H1 (cell line): Measurements from ENCODE around the gene ARHGAP6. TPM values are rescaled to one million over a fixed set of nuclear protein-coding genes. Genes with fewer than 3 reads are reported as not detected.
"Not testable (repeated sequence)": the region's sequence is repeated elsewhere in the genome, so short reads cannot be mapped to it uniquely, and the experiment has no call there.

Experiments used
- CTCF ChIA-PET: fragments of 300-600 bp; sonication (Branson Sonifier 250); formaldehyde crosslinking; loops from one replicate; lab custom pipeline; 2021; ENCODE audit not compliant: partially characterized antibody; lab: Charles Lee
- POLR2A ChIA-PET: fragments of 300-600 bp; sonication (Branson Sonifier 250); formaldehyde crosslinking; loops from one replicate; lab custom pipeline; 2021; ENCODE audit warnings: inconsistent platforms; ENCODE audit not compliant: partially characterized antibody; lab: Charles Lee
- DNase-seq, 2 experiments: peaks; one replicate each; pipeline versions ENCODE4 v3.0.0 to v3.0.0-alpha.2; 2010 to 2022; ENCODE audit warnings: low spot score in 2 of 2, low read depth in 1 of 2, mixed read lengths in 1 of 2
- FAIRE-seq: peaks from 2 replicates; lab custom pipeline; 2011; peaks lifted over from hg19 to GRCh38; lab: Jason Lieb, UNC
- H2AFZ ChIP-seq: 2 replicates; pipeline ENCODE4 v1.8.1; 2012; ENCODE audit warnings: low read length, inconsistent platforms
- H2AK5ac ChIP-seq: 2 replicates; pipeline ENCODE4 v1.6.1; 2013; ENCODE audit warnings: low read depth, low read length
- H2BK120ac ChIP-seq: replicated peaks from 2 replicates; pipeline ENCODE3; 2013; ENCODE audit warnings: low read depth, low read length, inconsistent platforms
- H2BK12ac ChIP-seq: 2 replicates; pipeline ENCODE4 v1.6.1; 2013; ENCODE audit warnings: low read depth, low read length
- H2BK15ac ChIP-seq: 2 replicates; pipeline ENCODE4 v1.6.1; 2013; ENCODE audit warnings: low read length
- H2BK20ac ChIP-seq: 2 replicates; pipeline ENCODE4 v1.6.1; 2013; ENCODE audit warnings: low read length
- H2BK5ac ChIP-seq: 2 replicates; pipeline ENCODE4 v1.6.1; 2013; ENCODE audit warnings: low read depth, low read length
- H3K14ac ChIP-seq: 2 replicates; pipeline ENCODE4 v1.6.1; 2013; ENCODE audit warnings: inconsistent platforms; ENCODE audit not compliant: insufficient read length
- H3K18ac ChIP-seq: 2 replicates; pipeline ENCODE4 v1.6.1; 2013; ENCODE audit warnings: low read length; ENCODE audit errors: extremely low read depth
- H3K23ac ChIP-seq: 2 replicates; pipeline ENCODE4 v1.6.1; 2013; ENCODE audit warnings: inconsistent platforms; ENCODE audit not compliant: insufficient read length
- H3K23me2 ChIP-seq: 2 replicates; pipeline ENCODE4 v1.6.1; 2013; ENCODE audit warnings: low read depth, low read length
- H3K27ac ChIP-seq: 2 replicates; pipeline ENCODE4 v1.6.1; 2011; ENCODE audit warnings: low read depth, low read length, inconsistent platforms
- H3K27me3 ChIP-seq, 4 experiments: replicated peaks in 1 of 4; 1 replicate in 1 of 4; 2 replicates in 3 of 4; pipeline versions ENCODE4 v1.6.1 to v1.8.1; 2011 to 2013; ENCODE audit warnings: low read length in 3 of 4, mild to moderate bottlenecking in 3 of 4, inconsistent platforms in 2 of 4, mixed read lengths in 2 of 4, moderate library complexity in 1 of 4; ENCODE audit not compliant: control insufficient read depth in 3 of 4, insufficient read depth in 3 of 4; ENCODE audit errors: extremely low read depth in 1 of 4
- H3K36me3 ChIP-seq, 4 experiments: 2 replicates each; pipeline versions ENCODE4 v1.6.1 to v1.8.1; 2011 to 2013; ENCODE audit warnings: mild to moderate bottlenecking in 4 of 4, low read length in 3 of 4, moderate library complexity in 2 of 4, control low read depth in 1 of 4, inconsistent platforms in 1 of 4; ENCODE audit not compliant: insufficient read depth in 4 of 4, control insufficient read depth in 2 of 4
- H3K4ac ChIP-seq: replicated peaks from 2 replicates; pipeline ENCODE3; 2013; ENCODE audit warnings: low read length, low read depth, mixed read lengths, inconsistent platforms; ENCODE audit not compliant: insufficient read length
- H3K4me1 ChIP-seq, 4 experiments: replicated peaks in 1 of 4; 1 replicate in 1 of 4; 2 replicates in 3 of 4; pipeline versions ENCODE4 v1.6.1 to v1.8.1; 2011 to 2013; ENCODE audit warnings: low read length in 3 of 4, inconsistent platforms in 2 of 4, mixed read lengths in 1 of 4; ENCODE audit not compliant: insufficient read depth in 4 of 4, control insufficient read depth in 3 of 4
- H3K4me2 ChIP-seq, 2 experiments: 2 replicates each; pipeline versions ENCODE4 v1.6.1 to v1.8.1; 2011 to 2013; ENCODE audit warnings: low read depth in 2 of 2, low read length in 2 of 2, control low read depth in 1 of 2, inconsistent platforms in 1 of 2, mild to moderate bottlenecking in 1 of 2; ENCODE audit not compliant: insufficient read depth in 1 of 2
- H3K4me3 ChIP-seq, 4 experiments: fragments of 200-600, 300-600 bp in 1 of 4; sonication (generic), shearing (Covaris generic), sonication (Bioruptor Twin) in 1 of 4; 2 replicates each; pipeline versions ENCODE4 v1.5.1 to v1.8.1; 2011 to 2016; ENCODE audit warnings: low read length in 4 of 4, low read depth in 3 of 4, control low read depth in 2 of 4, inconsistent platforms in 2 of 4, mild to moderate bottlenecking in 2 of 4, mixed read lengths in 1 of 4, moderate library complexity in 1 of 4; ENCODE audit not compliant: insufficient read depth in 2 of 4; ENCODE audit errors: extremely low read depth in 1 of 4
- H3K56ac ChIP-seq: replicated peaks from 2 replicates; pipeline ENCODE3; 2013; ENCODE audit warnings: low read depth, mild to moderate bottlenecking, mixed read lengths, low read length, inconsistent platforms; ENCODE audit not compliant: insufficient read length
- H3K79me1 ChIP-seq: 2 replicates; pipeline ENCODE4 v1.6.1; 2013; ENCODE audit warnings: low read depth, low read length, control low read depth
- H3K79me2 ChIP-seq, 2 experiments: 2 replicates each; pipeline versions ENCODE4 v1.6.1 to v1.8.1; 2012 to 2013; ENCODE audit warnings: low read length in 2 of 2, mild to moderate bottlenecking in 2 of 2, inconsistent platforms in 1 of 2; ENCODE audit not compliant: insufficient read depth in 2 of 2, control insufficient read depth in 1 of 2
- H3K9ac ChIP-seq, 4 experiments: replicated peaks in 1 of 4; 1 replicate in 1 of 4; 2 replicates in 3 of 4; pipeline versions ENCODE4 v1.6.1 to v1.8.1; 2011 to 2013; ENCODE audit warnings: low read depth in 3 of 4, low read length in 3 of 4, control low read depth in 2 of 4, mild to moderate bottlenecking in 2 of 4, moderate library complexity in 2 of 4, inconsistent platforms in 1 of 4; ENCODE audit errors: extremely low read depth in 1 of 4
- H3K9me3 ChIP-seq, 2 experiments: 2 replicates each; pipeline versions ENCODE4 v1.6.1 to v1.8.1; 2012 to 2013; ENCODE audit warnings: mild to moderate bottlenecking in 2 of 2, moderate library complexity in 2 of 2, control low read depth in 1 of 2, inconsistent platforms in 1 of 2, low read depth in 1 of 2, low read length in 1 of 2, mixed read lengths in 1 of 2; ENCODE audit not compliant: insufficient read depth in 2 of 2
- H4K20me1 ChIP-seq, 2 experiments: replicated peaks in 1 of 2; 2 replicates each; pipeline versions ENCODE3 to v1.8.1; 2011 to 2013; ENCODE audit warnings: inconsistent platforms in 2 of 2, low read length in 2 of 2, mild to moderate bottlenecking in 1 of 2; ENCODE audit not compliant: insufficient read depth in 2 of 2, control insufficient read depth in 1 of 2
- H4K5ac ChIP-seq: 2 replicates; pipeline ENCODE4 v1.6.1; 2013; ENCODE audit warnings: low read length, low read depth, mixed read lengths, inconsistent platforms; ENCODE audit not compliant: insufficient read length
- H4K8ac ChIP-seq: 2 replicates; pipeline ENCODE4 v1.8.0; 2013; ENCODE audit warnings: mild to moderate bottlenecking, moderate library complexity, low read length, inconsistent platforms; ENCODE audit not compliant: insufficient read depth; ENCODE audit errors: extremely low read depth
- H4K91ac ChIP-seq: replicated peaks from 2 replicates; pipeline ENCODE3; 2013; ENCODE audit warnings: low read length, mixed read lengths, inconsistent platforms; ENCODE audit not compliant: insufficient read length
- BACH1 ChIP-seq: IDR thresholded peaks from 2 replicates; pipeline ENCODE4 v1.6.1; 2012; ENCODE audit warnings: low read length, improper control_type of control experiment
- CHD2 ChIP-seq: IDR thresholded peaks from 2 replicates; pipeline ENCODE4 v1.6.1; 2012; ENCODE audit warnings: low read length, improper control_type of control experiment
- RNF2 ChIP-seq: fragments of 200-900, 300-1000 bp; sonication (generic); IDR thresholded peaks from 2 replicates; pipeline ENCODE4 v1.7.1; 2016; ENCODE audit warnings: borderline replicate concordance, low read depth, mild to moderate bottlenecking, antibody characterized with exemption, low read length; ENCODE audit not compliant: poor library complexity, severe bottlenecking; ENCODE audit errors: missing control alignments
- TAF7 ChIP-seq: optimal IDR thresholded peaks from 2 replicates; pipeline ENCODE3; 2011; ENCODE audit warnings: low read depth, mild to moderate bottlenecking, inconsistent platforms, low read length, moderate library complexity, borderline replicate concordance
- TEAD4 ChIP-seq: IDR thresholded peaks from 2 replicates; pipeline ENCODE4 v1.6.1; 2012; ENCODE audit warnings: low read depth, low read length, inconsistent platforms, mixed read lengths
- WGBS, 2 experiments: shearing (Covaris generic) in 1 of 2; methylation state at CpG; one replicate each; pipeline versions ENCODE4 v1.1.6 to v1.1.7; 2013 to 2015; ENCODE audit warnings: low lambda C conversion rate in 2 of 2, mixed read lengths in 2 of 2, inconsistent platforms in 1 of 2, low coverage in 1 of 2, missing lambda C conversion rate in 1 of 2; ENCODE audit not compliant: insufficient replicate concordance in 2 of 2, insufficient coverage in 1 of 2, insufficient read length in 1 of 2; ENCODE audit errors: extremely low coverage in 1 of 2, missing lambda C conversion rate in 1 of 2; 5-methylcytosine and 5-hydroxymethylcytosine counted together
- polyA plus RNA-seq, 7 experiments: library from polyadenylated mRNA; depleted of rRNA in 3 of 7; stranded (reverse) in 5 of 7; unstranded in 2 of 7; fragments of >200 nt in 5 of 7; fragments of 200-250 nt in 2 of 7; gene quantifications; 1 replicate in 5 of 7; 2 replicates in 1 of 7; 4 replicates in 1 of 7; pipeline versions ENCODE4 v1.2.1 to v1.2.3, GENCODE V29; 2011 to 2013; ENCODE audit warnings: missing spikeins in 2 of 7, mixed read lengths in 2 of 7
- total RNA-seq: library from RNA; stranded (reverse); fragmentation: NEBNext Ultra II Directional; extraction: Animal tissue kit (Norgen Biotek cat#: 25700); gene quantifications from 2 replicates; pipeline ENCODE4 v1.2.1, GENCODE V29; 2021

The ARHGAP6 gene
- total and polyA plus RNA-seq, 2 of the 8 experiments (the other 6 are each of a cell fraction or from before 2014, with no cell fraction given): 0.35 to 0.82 TPM

GRCh38 chrX:11124112-11124511, 541.6 kb downstream of the ARHGAP6 start (continued):
- TF ChIP-seq TEAD4 (no peak), CHD2 (no peak), BACH1 (no peak), RNF2 (no peak), TAF7 (no peak)

DNA sequence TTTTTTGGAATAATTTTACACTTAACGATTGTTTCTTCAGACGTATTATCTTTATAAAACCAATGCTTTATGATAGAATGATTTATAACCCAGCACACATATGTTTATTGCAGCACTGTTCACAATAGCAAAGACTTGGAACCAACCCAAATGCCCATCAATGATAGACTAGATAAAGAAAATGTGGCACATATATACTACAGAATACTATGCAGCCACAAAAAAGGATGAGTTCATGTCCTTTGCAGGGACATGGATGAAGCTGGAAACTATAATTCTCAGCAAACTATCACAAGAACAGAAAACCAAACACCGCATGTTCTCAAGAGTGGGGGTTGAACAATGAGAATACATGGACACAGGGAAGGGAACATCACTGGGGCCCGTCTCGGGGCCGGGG, 542.6 kb downstream of the ARHGAP6 start:
- H3K23ac ChIP-seq, H4K20me1 ChIP-seq, H3K27me3 ChIP-seq, H2AK5ac ChIP-seq, H3K9me3 ChIP-seq, H3K4me2 ChIP-seq, CTCF ChIA-PET, DNase-seq, H2BK5ac ChIP-seq, H2BK120ac ChIP-seq, H3K4ac ChIP-seq, H3K23me2 ChIP-seq, H2AFZ ChIP-seq, POLR2A ChIA-PET, H4K5ac ChIP-seq, H3K79me2 ChIP-seq, H3K14ac ChIP-seq, H2BK20ac ChIP-seq, H3K9ac ChIP-seq, H4K91ac ChIP-seq, H3K27ac ChIP-seq, H3K79me1 ChIP-seq, H3K4me1 ChIP-seq, H2BK15ac ChIP-seq, H4K8ac ChIP-seq, FAIRE-seq, H3K56ac ChIP-seq, H3K4me3 ChIP-seq, H3K18ac ChIP-seq, H2BK12ac ChIP-seq: not testable (repeated sequence)
- 86% methylated on average over 2 of the region's 6 CpGs; no CpG with 5 or more reads in 1 of the 2 experiments for WGBS, 2 experiments
- H3K36me3 ChIP-seq: peaks cover 6 to 32% (median 24%) of the 10 kb centered on the region in 4 experiments
